HG03039 (cell line): ENCODE data around the gene KDM4F.

Source experiments
- ATAC-seq: cut with Tn5 transposase; IDR thresholded peaks from one replicate; pipeline ENCODE4 v1.9.1; 2021; ENCODE audit warnings: mild to moderate bottlenecking, moderate library complexity; ENCODE audit not compliant: unreplicated experiment

KDM4F gene

GRCh38 chr11:95089620-95090542 is 40.7 kb downstream of the KDM4F start, which contains the start of gene ENDOD1:
Gene ENDOD1, plus strand, starts transcription at chr11:95089846. Its CDS starts 82 bp downstream, at chr11:95089928.
- ATAC-seq: peak; percentile 94

GRCh38 chr11:95091663-95092180 is 42.5 kb downstream of the KDM4F start:
- no peak for ATAC-seq

DNA sequence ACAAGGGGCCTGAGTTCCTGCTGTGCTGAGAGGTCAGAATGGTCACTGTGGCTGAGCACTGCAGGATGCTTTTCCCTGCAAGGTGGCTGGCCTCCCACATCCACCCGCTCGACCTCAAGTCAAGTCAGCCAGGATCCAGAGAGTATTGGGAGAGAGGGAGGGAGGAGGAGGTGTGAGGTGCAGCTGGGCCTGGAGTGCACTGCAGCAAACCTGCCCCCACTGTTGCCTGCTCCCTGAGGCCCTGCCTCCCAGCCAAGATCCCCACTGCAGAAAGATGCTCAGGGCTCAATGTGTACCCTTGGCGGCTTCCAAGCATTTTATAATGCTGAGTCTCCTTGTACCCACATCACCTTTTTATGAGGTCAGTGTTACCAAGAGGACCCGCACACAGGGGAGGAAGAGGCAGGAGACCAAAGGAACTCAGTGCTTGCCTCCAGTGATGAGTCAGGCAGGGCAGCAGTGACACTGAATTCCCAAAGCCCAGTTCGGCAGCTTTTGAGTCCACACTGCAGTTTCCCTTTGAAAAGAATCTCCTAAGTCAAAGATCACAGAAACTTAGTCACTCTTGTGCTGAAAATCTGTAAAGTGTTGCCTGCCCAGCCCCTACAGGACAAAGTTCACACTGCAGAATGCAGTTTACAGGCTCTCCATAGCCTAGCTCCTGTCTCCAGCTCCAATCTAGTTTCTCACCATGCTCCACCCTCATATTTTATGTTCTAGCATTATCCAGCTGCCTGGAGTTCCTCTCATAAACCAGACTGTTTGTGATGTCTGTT is 43.5 kb downstream of the KDM4F start:
- ATAC-seq: no peak

DNA sequence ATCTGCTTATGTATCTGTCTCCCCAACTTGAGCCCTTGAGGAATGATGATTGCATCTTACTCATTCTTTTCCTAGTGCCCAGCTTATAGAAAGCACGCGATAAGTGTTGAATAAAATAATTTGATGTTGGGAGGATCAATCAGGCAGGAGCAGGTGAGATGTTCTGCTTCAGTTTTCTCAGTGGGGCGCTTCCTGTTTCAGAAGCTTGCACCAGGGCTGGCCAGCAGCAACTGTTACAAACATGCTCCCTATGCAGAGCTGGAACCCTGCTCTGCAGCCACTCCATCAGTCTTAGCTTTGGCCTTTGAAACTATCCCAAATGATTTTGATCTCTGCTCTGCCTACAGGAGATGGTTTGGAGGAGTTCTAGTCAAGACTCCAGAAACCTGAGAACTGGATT is 44.3 kb downstream of the KDM4F start:
- no peak for ATAC-seq

DNA sequence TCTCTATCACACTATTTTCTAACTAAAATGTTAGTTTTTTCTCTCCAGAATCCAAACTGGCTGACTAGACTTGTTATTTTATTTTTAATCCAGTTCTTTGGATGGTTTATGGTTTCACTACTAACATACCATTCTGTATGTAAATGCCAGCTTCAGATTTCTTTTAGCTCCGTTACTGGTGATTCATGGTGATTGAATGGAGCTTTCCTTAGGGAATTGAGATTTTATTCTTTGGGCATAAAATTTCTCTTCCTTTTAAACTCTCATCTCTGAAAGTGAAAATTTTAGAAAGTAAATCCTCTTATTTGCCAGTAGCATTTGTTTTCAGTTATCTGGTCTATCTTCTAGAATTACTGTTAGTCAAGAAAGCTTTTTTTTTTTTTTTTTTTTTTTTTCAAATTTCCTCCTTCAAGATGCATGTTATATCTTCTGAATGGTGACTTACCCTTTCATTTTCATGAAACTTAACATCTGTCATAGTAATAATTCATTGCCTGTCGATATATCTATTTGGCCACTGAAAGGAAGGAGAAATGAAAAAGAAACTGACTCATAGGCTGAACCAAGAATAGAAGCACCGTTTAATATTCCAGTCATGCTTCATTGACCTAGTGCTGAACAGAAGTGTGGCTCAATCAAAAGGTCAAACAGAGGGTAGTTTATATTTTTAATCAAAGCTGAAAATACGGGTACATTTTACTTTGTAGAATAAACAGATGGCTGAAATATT is 46.8 kb downstream of the KDM4F start:
- ATAC-seq: peak; percentile 76

DNA sequence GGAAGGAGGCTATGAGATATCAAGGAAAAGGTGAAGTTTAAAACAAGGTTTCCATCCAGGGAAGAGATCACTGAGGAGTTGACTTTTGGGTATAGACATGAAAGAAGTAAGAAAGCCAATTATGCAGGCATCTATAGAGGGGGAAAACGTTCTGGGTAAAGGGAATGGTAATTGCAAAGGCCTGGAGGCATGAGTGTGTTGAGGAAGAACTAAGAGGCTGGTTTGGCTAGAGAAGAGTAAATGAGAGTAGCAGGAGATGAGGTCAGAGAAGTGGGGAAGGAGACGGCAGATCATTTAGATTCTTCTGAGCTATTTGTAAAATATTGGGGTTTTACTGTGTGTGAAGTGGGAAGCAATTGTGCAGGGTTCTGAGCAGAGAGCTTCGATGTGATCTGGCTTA is 48.0 kb downstream of the KDM4F start:
- ATAC-seq: no peak

DNA sequence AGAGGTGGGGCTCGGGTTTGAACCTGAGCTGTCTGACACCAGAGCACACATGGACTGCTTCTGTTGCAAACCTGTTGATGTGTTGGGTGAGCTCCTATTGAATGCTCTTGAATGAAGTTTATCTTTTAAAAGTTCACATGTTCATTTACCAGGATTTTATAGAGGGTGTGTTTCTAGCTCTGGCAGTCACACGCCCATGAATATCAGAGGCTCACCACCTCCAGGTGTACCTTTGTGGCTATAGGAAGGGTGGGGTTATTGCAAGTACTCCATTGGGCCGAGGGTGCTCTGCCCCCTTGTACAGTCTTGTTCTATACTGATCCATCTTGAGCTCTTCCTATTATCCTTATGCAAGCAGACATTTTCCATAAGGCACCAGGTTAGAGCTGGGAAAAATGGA is 49.6 kb downstream of the KDM4F start:
- ATAC-seq: no peak

DNA sequence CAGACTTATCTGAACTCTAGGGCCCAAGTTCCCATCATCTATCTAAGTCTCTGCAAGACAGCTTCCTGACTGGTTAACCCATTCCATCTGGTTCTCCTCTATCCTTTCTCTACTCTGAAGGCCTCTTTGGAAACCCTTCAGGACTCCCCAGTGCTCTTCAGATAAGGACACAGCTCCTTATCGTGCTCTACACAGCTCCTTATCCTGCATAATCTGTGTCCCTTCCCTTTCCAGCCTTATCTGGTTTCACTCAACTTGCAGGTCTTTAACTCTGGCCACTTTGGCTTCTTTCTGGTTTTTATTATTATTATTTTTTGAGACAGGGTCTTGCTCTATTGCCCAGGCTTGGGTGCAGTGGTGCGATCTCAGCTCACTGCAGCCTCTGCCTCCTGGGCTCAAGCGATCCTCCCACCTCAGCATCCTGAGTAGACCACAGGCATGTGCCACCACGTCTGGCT is 51.0 kb downstream of the KDM4F start:
- ATAC-seq: no peak
